ENCODE measurements around the gene PDE8B.

Gene PDE8B

GRCh38 chr5:77329664-77330430 lies 119.4 kb downstream of the PDE8B start:
- H3K27me3 ChIP-seq (replicated peaks; ENCODE audit: control insufficient read depth, insufficient read depth, low read length, poor library complexity, severe bottlenecking), result no peaks in the 10 kb centered on the region
- H3K27ac ChIP-seq (ENCODE audit: insufficient read depth, low read length, poor library complexity, severe bottlenecking), result no peak overlapping the region
- no peaks in the 10 kb centered on the region for H3K9me3 ChIP-seq (ENCODE audit: control insufficient read depth, low read length)
- no peaks in the 10 kb centered on the region for H3K36me3 ChIP-seq (ENCODE audit: control insufficient read depth, insufficient read depth, low read length)
- H3K4me1 ChIP-seq (ENCODE audit: control insufficient read depth, insufficient read depth, low read length, poor library complexity, severe bottlenecking), result no peaks in the 10 kb centered on the region
- no peak for DNase-seq
- no peak overlapping the region for H3K4me3 ChIP-seq (ENCODE audit: insufficient read depth, low read depth, low read length, poor library complexity, severe bottlenecking)

- DNase-seq, result no peak
- Histone ChIP-seq H3K36me3 (ENCODE audit: control insufficient read depth, insufficient read depth, low read length) (no peaks in the 10 kb centered on the region), H3K27me3 (replicated peaks; ENCODE audit: control insufficient read depth, insufficient read depth, low read length, poor library complexity, severe bottlenecking) (no peaks in the 10 kb centered on the region), H3K27ac (ENCODE audit: insufficient read depth, low read length, poor library complexity, severe bottlenecking) (no peak overlapping the region), H3K9me3 (ENCODE audit: control insufficient read depth, low read length) (no peaks in the 10 kb centered on the region), H3K4me3 (ENCODE audit: insufficient read depth, low read depth, low read length, poor library complexity, severe bottlenecking) (no peak overlapping the region), H3K4me1 (ENCODE audit: control insufficient read depth, insufficient read depth, low read length, poor library complexity, severe bottlenecking) (no peaks in the 10 kb centered on the region)
These were observed 122.6 kb downstream of the PDE8B start for GRCh38 chr5:77333036-77333435.

GRCh38 chr5:77333451-77334123 lies 123.1 kb downstream of the PDE8B start:
- Histone ChIP-seq H3K27ac (ENCODE audit: insufficient read depth, low read length, poor library complexity, severe bottlenecking) (no peak overlapping the region), H3K36me3 (ENCODE audit: control insufficient read depth, insufficient read depth, low read length) (no peaks in the 10 kb centered on the region), H3K4me3 (ENCODE audit: insufficient read depth, low read depth, low read length, poor library complexity, severe bottlenecking) (no peak overlapping the region), H3K4me1 (ENCODE audit: control insufficient read depth, insufficient read depth, low read length, poor library complexity, severe bottlenecking) (no peaks in the 10 kb centered on the region), H3K27me3 (replicated peaks; ENCODE audit: control insufficient read depth, insufficient read depth, low read length, poor library complexity, severe bottlenecking) (no peaks in the 10 kb centered on the region), H3K9me3 (ENCODE audit: control insufficient read depth, low read length) (no peaks in the 10 kb centered on the region)
- no peak for DNase-seq

- H3K27ac ChIP-seq (ENCODE audit: insufficient read depth, low read length, poor library complexity, severe bottlenecking), result no peak overlapping the region
- H3K36me3 ChIP-seq (ENCODE audit: control insufficient read depth, insufficient read depth, low read length), result no peaks in the 10 kb centered on the region
- no peaks in the 10 kb centered on the region for H3K4me1 ChIP-seq (ENCODE audit: control insufficient read depth, insufficient read depth, low read length, poor library complexity, severe bottlenecking)
- no peaks in the 10 kb centered on the region for H3K9me3 ChIP-seq (ENCODE audit: control insufficient read depth, low read length)
- H3K4me3 ChIP-seq (ENCODE audit: insufficient read depth, low read depth, low read length, poor library complexity, severe bottlenecking), result no peak overlapping the region
- DNase-seq, result no peak
- no peaks in the 10 kb centered on the region for H3K27me3 ChIP-seq (replicated peaks; ENCODE audit: control insufficient read depth, insufficient read depth, low read length, poor library complexity, severe bottlenecking)
These were observed 126.8 kb downstream of the PDE8B start for GRCh38 chr5:77337246-77337645.

- no peak overlapping the region for H3K4me3 ChIP-seq (ENCODE audit: insufficient read depth, low read depth, low read length, poor library complexity, severe bottlenecking)
- no peak overlapping the region for H3K27ac ChIP-seq (ENCODE audit: insufficient read depth, low read length, poor library complexity, severe bottlenecking)
These were observed 127.2 kb downstream of the PDE8B start for GRCh38 chr5:77337686-77338085.

GRCh38 chr5:77339337-77339890 lies 128.9 kb downstream of the PDE8B start:
- H3K36me3 ChIP-seq (ENCODE audit: control insufficient read depth, insufficient read depth, low read length), result no peaks in the 10 kb centered on the region
- H3K27me3 ChIP-seq (replicated peaks; ENCODE audit: control insufficient read depth, insufficient read depth, low read length, poor library complexity, severe bottlenecking), result no peaks in the 10 kb centered on the region
- no peak overlapping the region for H3K27ac ChIP-seq (ENCODE audit: insufficient read depth, low read length, poor library complexity, severe bottlenecking)
- DNase-seq, result no peak
- H3K4me3 ChIP-seq (ENCODE audit: insufficient read depth, low read depth, low read length, poor library complexity, severe bottlenecking), result no peak overlapping the region
- H3K9me3 ChIP-seq (ENCODE audit: control insufficient read depth, low read length), result no peaks in the 10 kb centered on the region
- no peaks in the 10 kb centered on the region for H3K4me1 ChIP-seq (ENCODE audit: control insufficient read depth, insufficient read depth, low read length, poor library complexity, severe bottlenecking)

More at GRCh38 chr5:77337686-77338085, 127.2 kb downstream of the PDE8B start:
- Histone ChIP-seq H3K27me3 (replicated peaks; ENCODE audit: control insufficient read depth, insufficient read depth, low read length, poor library complexity, severe bottlenecking) (no peaks in the 10 kb centered on the region), H3K4me1 (ENCODE audit: control insufficient read depth, insufficient read depth, low read length, poor library complexity, severe bottlenecking) (no peaks in the 10 kb centered on the region), H3K9me3 (ENCODE audit: control insufficient read depth, low read length) (no peaks in the 10 kb centered on the region), H3K36me3 (ENCODE audit: control insufficient read depth, insufficient read depth, low read length) (no peaks in the 10 kb centered on the region)
- no peak for DNase-seq

- Histone ChIP-seq H3K4me1 (ENCODE audit: control insufficient read depth, insufficient read depth, low read length, poor library complexity, severe bottlenecking) (no peaks in the 10 kb centered on the region), H3K27ac (ENCODE audit: insufficient read depth, low read length, poor library complexity, severe bottlenecking) (no peak overlapping the region), H3K36me3 (ENCODE audit: control insufficient read depth, insufficient read depth, low read length) (no peaks in the 10 kb centered on the region), H3K27me3 (replicated peaks; ENCODE audit: control insufficient read depth, insufficient read depth, low read length, poor library complexity, severe bottlenecking) (no peaks in the 10 kb centered on the region), H3K9me3 (ENCODE audit: control insufficient read depth, low read length) (no peaks in the 10 kb centered on the region), H3K4me3 (ENCODE audit: insufficient read depth, low read depth, low read length, poor library complexity, severe bottlenecking) (no peak overlapping the region)
- no peak for DNase-seq
These were observed 132.7 kb downstream of the PDE8B start for GRCh38 chr5:77343165-77343564.

- H3K27ac ChIP-seq (ENCODE audit: insufficient read depth, low read length, poor library complexity, severe bottlenecking), result no peak overlapping the region
These were observed 137.1 kb downstream of the PDE8B start for GRCh38 chr5:77347435-77348098.

GRCh38 chr5:77353251-77353650 lies 142.8 kb downstream of the PDE8B start:
- Histone ChIP-seq H3K9me3 (ENCODE audit: control insufficient read depth, low read length) (no peaks in the 10 kb centered on the region), H3K4me3 (ENCODE audit: insufficient read depth, low read depth, low read length, poor library complexity, severe bottlenecking) (no peak overlapping the region), H3K27me3 (replicated peaks; ENCODE audit: control insufficient read depth, insufficient read depth, low read length, poor library complexity, severe bottlenecking) (no peaks in the 10 kb centered on the region), H3K27ac (ENCODE audit: insufficient read depth, low read length, poor library complexity, severe bottlenecking) (no peak overlapping the region), H3K36me3 (ENCODE audit: control insufficient read depth, insufficient read depth, low read length) (no peaks in the 10 kb centered on the region), H3K4me1 (ENCODE audit: control insufficient read depth, insufficient read depth, low read length, poor library complexity, severe bottlenecking) (no peaks in the 10 kb centered on the region)
- DNase-seq, result no peak

More at GRCh38 chr5:77347435-77348098, 137.1 kb downstream of the PDE8B start:
- Histone ChIP-seq H3K4me3 (ENCODE audit: insufficient read depth, low read depth, low read length, poor library complexity, severe bottlenecking) (no peak overlapping the region), H3K4me1 (ENCODE audit: control insufficient read depth, insufficient read depth, low read length, poor library complexity, severe bottlenecking) (no peaks in the 10 kb centered on the region), H3K9me3 (ENCODE audit: control insufficient read depth, low read length) (no peaks in the 10 kb centered on the region), H3K36me3 (ENCODE audit: control insufficient read depth, insufficient read depth, low read length) (no peaks in the 10 kb centered on the region), H3K27me3 (replicated peaks; ENCODE audit: control insufficient read depth, insufficient read depth, low read length, poor library complexity, severe bottlenecking) (no peaks in the 10 kb centered on the region)
- DNase-seq, result no peak

- Histone ChIP-seq H3K36me3 (ENCODE audit: control insufficient read depth, insufficient read depth, low read length) (no peaks in the 10 kb centered on the region), H3K27ac (ENCODE audit: insufficient read depth, low read length, poor library complexity, severe bottlenecking) (no peak overlapping the region)
These were observed 144.0 kb downstream of the PDE8B start for GRCh38 chr5:77354454-77354853.

More at GRCh38 chr5:77354454-77354853, 144.0 kb downstream of the PDE8B start:
- no peak overlapping the region for H3K4me3 ChIP-seq (ENCODE audit: insufficient read depth, low read depth, low read length, poor library complexity, severe bottlenecking)
- H3K27me3 ChIP-seq (replicated peaks; ENCODE audit: control insufficient read depth, insufficient read depth, low read length, poor library complexity, severe bottlenecking), result no peaks in the 10 kb centered on the region
- H3K9me3 ChIP-seq (ENCODE audit: control insufficient read depth, low read length), result no peaks in the 10 kb centered on the region
- no peak for DNase-seq
- no peaks in the 10 kb centered on the region for H3K4me1 ChIP-seq (ENCODE audit: control insufficient read depth, insufficient read depth, low read length, poor library complexity, severe bottlenecking)

Data from effector memory CD4-positive, alpha-beta T cell (primary cell).